A549 treated with AZD9567 at 1 μM for 4 hours (cell line): ENCODE results near the gene DDT. TPM values are rescaled to one million over a fixed set of nuclear protein-coding genes. Genes with fewer than 3 reads are reported as not detected.

Experiments used
- total RNA-seq: library from RNA; stranded (reverse); fragments of 200-300 nt; extraction: Qiagen RNA extraction; gene quantifications from 5 replicates; pipeline ENCODE4 v1.2.3, GENCODE V29; 2022; ENCODE audit not compliant: insufficient read depth

Gene DDT
- total RNA-seq = 112 to 170 TPM (median 160 TPM) in 5 replicates

DNA sequence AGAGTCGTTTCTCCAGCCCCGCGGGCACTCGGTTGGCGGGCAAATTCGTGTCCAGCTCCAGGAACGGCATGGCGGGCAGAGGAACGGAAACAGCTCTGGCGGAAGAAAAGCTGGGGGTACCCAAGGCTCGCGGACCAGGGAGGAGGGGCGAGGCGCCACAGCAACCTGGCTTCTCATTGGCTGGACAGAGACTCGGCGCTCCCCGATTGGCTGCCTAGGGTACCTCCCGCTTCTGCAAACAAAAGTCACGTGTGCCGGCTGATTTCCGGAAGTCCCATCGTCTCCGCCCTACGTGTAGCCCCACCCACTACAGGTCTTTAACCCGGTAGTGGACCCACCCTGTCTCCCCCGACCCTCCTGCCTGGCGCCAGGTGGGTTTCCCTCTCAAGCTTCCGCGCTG lies at the start of gene DDT:
Gene DDT (minus strand): TSS at position 97 of the 400 bp plus-strand sequence. CDS start 27 bp downstream, at position 70.

DNA sequence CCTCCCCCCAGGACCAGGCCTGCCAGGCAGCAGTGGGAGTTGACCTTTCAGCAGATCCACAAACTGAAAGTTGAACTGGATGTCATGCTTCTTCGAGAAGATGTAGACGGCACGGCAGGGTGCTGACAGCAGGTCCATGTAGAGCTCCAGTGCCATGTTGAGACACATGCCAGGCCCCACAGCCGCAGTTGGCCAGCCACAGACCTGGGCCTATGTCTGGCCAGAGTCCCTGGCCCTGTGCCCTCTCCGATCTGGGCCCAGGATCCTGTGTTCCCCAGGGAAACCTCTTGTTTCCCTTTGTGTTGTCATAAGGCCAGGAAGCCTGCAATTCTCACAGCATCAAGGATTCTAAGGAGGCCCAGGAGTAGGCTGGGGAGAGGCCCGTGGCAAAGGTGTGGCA lies 31.0 kb upstream of the DDT start, which contains the start of gene GSTT4:
Gene GSTT4 (minus strand): TSS at position 253 of the 400 bp plus-strand sequence. CDS start 97 bp downstream, at position 156.

DNA sequence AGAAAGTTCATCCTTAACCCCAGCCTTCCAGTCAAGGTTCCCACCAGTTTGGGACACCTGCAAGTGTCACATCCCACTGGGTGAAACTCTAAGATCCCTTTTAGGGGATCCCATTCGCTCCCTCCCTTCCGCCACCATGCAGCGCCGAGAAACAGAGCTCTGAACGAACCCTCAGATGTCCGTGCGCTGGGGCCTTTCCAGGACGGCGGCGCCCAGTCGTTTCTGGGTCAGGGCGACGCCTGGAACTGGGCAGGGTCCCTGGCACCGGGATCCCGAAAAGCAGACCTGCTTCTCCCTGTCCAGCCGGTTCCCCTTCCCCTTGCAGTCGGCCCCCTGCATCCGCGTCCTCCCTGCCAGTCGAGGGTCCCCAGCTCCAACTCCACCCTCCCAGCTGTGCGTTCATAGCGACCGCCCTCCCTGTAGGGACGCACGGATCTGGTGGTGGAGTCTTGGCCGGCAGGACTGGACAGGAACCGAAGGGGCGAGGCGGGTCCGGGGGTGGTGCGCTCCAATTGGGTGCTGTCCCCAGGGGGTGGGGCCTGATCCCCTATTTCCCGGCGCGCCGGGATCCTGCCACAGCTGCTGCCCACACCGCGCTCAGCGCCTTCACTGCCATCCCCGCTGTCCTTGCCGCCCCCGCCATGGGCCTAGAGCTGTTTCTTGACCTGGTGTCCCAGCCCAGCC lies 5.5 kb upstream of the DDT start, which contains the start of gene GSTT2:
Gene GSTT2 (plus strand): TSS at position 578 of the 684 bp plus-strand sequence.

DNA sequence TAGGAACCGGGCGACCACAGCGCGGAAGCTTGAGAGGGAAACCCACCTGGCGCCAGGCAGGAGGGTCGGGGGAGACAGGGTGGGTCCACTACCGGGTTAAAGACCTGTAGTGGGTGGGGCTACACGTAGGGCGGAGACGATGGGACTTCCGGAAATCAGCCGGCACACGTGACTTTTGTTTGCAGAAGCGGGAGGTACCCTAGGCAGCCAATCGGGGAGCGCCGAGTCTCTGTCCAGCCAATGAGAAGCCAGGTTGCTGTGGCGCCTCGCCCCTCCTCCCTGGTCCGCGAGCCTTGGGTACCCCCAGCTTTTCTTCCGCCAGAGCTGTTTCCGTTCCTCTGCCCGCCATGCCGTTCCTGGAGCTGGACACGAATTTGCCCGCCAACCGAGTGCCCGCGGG lies 7.7 kb downstream of the DDT start, which contains the start of gene DDTL:
Gene DDTL (plus strand): TSS at position 321 of the 400 bp plus-strand sequence. CDS start 27 bp downstream, at position 348.

DNA sequence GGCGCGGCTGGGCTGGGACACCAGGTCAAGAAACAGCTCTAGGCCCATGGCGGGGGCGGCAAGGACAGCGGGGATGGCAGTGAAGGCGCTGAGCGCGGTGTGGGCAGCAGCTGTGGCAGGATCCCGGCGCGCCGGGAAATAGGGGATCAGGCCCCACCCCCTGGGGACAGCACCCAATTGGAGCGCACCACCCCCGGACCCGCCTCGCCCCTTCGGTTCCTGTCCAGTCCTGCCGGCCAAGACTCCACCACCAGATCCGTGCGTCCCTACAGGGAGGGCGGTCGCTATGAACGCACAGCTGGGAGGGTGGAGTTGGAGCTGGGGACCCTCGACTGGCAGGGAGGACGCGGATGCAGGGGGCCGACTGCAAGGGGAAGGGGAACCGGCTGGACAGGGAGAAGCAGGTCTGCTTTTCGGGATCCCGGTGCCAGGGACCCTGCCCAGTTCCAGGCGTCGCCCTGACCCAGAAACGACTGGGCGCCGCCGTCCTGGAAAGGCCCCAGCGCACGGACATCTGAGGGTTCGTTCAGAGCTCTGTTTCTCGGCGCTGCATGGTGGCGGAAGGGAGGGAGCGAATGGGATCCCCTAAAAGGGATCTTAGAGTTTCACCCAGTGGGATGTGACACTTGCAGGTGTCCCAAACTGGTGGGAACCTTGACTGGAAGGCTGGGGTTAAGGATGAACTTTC lies 13.0 kb downstream of the DDT start, which contains the start of gene GSTT2B:
Gene GSTT2B (minus strand): TSS at position 112 of the 688 bp plus-strand sequence. CDS start 64 bp downstream, at position 48.

Other genes starting within 250 kb of the DDT start
- gene ZNF70, start 223.3 kb downstream of the DDT start, total RNA-seq = 0.36 to 1.1 TPM (median 1.0 TPM) in 5 replicates
- 0.56 to 1.2 TPM (median 0.66 TPM) in 4 of 5 replicates, not detected in the other for gene VPREB3, start 220.0 kb downstream of the DDT start, total RNA-seq
- gene C22orf15, start 211.5 kb downstream of the DDT start, total RNA-seq = not detected in 5 replicates
- 84.4 to 197 TPM (median 181 TPM) in 5 replicates for gene CHCHD10, start 206.5 kb downstream of the DDT start, total RNA-seq
- gene MMP11, start 201.6 kb downstream of the DDT start, total RNA-seq = 0.12 to 0.26 TPM (median 0.21 TPM) in 4 of 5 replicates, not detected in the other
- gene SMARCB1, start 187.5 kb downstream of the DDT start, total RNA-seq = 49.4 to 57.1 TPM (median 50.0 TPM) in 5 replicates
- gene DERL3, start 135.4 kb downstream of the DDT start, total RNA-seq = 0.30 to 4.7 TPM (median 0.61 TPM) in 5 replicates
- gene SLC2A11, start 116.6 kb downstream of the DDT start, total RNA-seq = 9.0 to 12.3 TPM (median 10.4 TPM) in 5 replicates
- 502 to 954 TPM (median 909 TPM) in 5 replicates for gene MIF, start 80.1 kb downstream of the DDT start, total RNA-seq
- 0.25 to 0.52 TPM (median 0.41 TPM) in 4 of 5 replicates, not detected in the other for gene GSTT2B, start 13.2 kb downstream of the DDT start, total RNA-seq
- gene DDTL, start 7.6 kb downstream of the DDT start, total RNA-seq = 1.6 to 2.9 TPM (median 1.9 TPM) in 5 replicates
- 0.08 to 0.16 TPM in 2 of 5 replicates, not detected in the others for gene GSTT2, start 5.7 kb upstream of the DDT start, total RNA-seq
- not detected in 5 replicates for gene GSTT4, start 31.0 kb upstream of the DDT start, total RNA-seq
- gene CABIN1, start 36.9 kb upstream of the DDT start, total RNA-seq = 22.6 to 30.9 TPM (median 30.0 TPM) in 5 replicates
- 59.8 to 76.7 TPM (median 71.3 TPM) in 5 replicates for gene SUSD2, start 207.0 kb upstream of the DDT start, total RNA-seq